HL-60 (cell line): ENCODE measurements around the gene RBMS3.
"Not testable (repeated sequence)": the region's sequence is repeated elsewhere in the genome, so short reads cannot be mapped to it uniquely, and the experiment has no call there.

Experiments used
- DNase-seq, 2 experiments: peaks; one replicate each; pipeline ENCODE4 v3.0.0-alpha.2; 2010 to 2020; ENCODE audit warnings: low read depth in 1 of 2, low spot score in 1 of 2
- H3K27ac ChIP-seq: fragments of 250-450 bp; sonication (Bioruptor Pico); replicated peaks from 2 replicates; pipeline ENCODE4 v1.5.1; 2020; ENCODE audit warnings: mild to moderate bottlenecking, moderate library complexity
- H3K27me3 ChIP-seq: fragments of 250-450 bp; sonication (Bioruptor Pico); 2 replicates; pipeline ENCODE4 v1.5.1; 2021; ENCODE audit warnings: mild to moderate bottlenecking, moderate library complexity; ENCODE audit not compliant: insufficient read depth, poor library complexity, severe bottlenecking
- H3K4me3 ChIP-seq: replicated peaks from 2 replicates; pipeline ENCODE4 v1.5.1; 2011; ENCODE audit warnings: mild to moderate bottlenecking, control low read depth, low read length; ENCODE audit not compliant: insufficient read depth
- CTCF ChIP-seq: IDR thresholded peaks from one replicate; pipeline ENCODE4 v1.5.1; 2011; ENCODE audit warnings: low read length, control low read depth, inconsistent platforms; ENCODE audit not compliant: insufficient read depth
- GABPA ChIP-seq: IDR thresholded peaks from 2 replicates; pipeline ENCODE4 v1.6.1; 2012; ENCODE audit warnings: low read depth
- POLR2AphosphoS5 ChIP-seq: IDR thresholded peaks from 2 replicates; pipeline ENCODE4 v1.6.1; 2012; ENCODE audit warnings: low read depth
- SPI1 ChIP-seq: IDR thresholded peaks from 2 replicates; pipeline ENCODE4 v1.6.1; 2012; ENCODE audit warnings: low read depth, mild to moderate bottlenecking, borderline replicate concordance
- TF ChIP-seq, protein P1 (sequence below): IDR thresholded peaks from 2 replicates; pipeline ENCODE4 v1.6.1; 2012; ENCODE audit warnings: low read depth; ENCODE audit not compliant: insufficient replicate concordance

Gene RBMS3

DNA sequence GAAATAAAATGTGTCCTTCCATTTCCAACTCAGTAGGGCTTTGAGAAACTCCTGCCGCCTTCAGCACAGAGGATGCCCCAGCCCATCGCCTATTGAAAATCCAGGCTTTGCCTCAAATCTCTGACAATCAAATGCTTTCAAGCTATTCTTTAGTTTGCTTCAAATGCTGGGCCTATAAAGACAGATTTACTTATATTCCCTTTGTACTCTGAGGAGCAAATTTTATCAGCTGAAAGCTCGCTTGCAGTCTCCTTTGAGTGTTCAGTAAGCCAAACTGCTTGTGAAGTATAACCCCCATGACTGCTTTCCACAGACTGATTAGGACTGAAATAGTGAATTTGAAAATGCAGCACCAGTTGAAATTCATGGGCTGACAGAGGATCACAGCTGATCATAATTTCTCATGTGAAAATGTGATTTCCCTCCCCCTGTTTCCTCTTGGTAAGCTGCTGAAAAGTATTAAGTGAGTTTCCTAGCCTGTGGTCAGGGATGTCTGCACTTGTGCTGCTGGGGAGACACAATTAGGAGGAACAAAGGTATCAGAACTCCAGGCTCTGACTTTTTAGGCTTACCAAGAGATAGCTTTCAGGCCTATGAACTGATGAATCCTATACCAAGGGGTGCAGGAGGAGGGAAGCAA lies 762.2 kb downstream of the RBMS3 start:
- no peak for DNase-seq
- no peaks in the 10 kb centered on the region for H3K27me3 ChIP-seq
- TF ChIP-seq, protein P1, sequence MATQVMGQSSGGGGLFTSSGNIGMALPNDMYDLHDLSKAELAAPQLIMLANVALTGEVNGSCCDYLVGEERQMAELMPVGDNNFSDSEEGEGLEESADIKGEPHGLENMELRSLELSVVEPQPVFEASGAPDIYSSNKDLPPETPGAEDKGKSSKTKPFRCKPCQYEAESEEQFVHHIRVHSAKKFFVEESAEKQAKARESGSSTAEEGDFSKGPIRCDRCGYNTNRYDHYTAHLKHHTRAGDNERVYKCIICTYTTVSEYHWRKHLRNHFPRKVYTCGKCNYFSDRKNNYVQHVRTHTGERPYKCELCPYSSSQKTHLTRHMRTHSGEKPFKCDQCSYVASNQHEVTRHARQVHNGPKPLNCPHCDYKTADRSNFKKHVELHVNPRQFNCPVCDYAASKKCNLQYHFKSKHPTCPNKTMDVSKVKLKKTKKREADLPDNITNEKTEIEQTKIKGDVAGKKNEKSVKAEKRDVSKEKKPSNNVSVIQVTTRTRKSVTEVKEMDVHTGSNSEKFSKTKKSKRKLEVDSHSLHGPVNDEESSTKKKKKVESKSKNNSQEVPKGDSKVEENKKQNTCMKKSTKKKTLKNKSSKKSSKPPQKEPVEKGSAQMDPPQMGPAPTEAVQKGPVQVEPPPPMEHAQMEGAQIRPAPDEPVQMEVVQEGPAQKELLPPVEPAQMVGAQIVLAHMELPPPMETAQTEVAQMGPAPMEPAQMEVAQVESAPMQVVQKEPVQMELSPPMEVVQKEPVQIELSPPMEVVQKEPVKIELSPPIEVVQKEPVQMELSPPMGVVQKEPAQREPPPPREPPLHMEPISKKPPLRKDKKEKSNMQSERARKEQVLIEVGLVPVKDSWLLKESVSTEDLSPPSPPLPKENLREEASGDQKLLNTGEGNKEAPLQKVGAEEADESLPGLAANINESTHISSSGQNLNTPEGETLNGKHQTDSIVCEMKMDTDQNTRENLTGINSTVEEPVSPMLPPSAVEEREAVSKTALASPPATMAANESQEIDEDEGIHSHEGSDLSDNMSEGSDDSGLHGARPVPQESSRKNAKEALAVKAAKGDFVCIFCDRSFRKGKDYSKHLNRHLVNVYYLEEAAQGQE = no peak
- no peak for TF ChIP-seq POLR2AphosphoS5
- TF ChIP-seq SPI1 = no peak
- no peak for TF ChIP-seq GABPA
- no peak for TF ChIP-seq CTCF
- H3K27ac ChIP-seq = no peak overlapping the region
- no peak overlapping the region for H3K4me3 ChIP-seq

GRCh38 chr3:30044515-30044914 lies 763.6 kb downstream of the RBMS3 start:
- TF ChIP-seq POLR2AphosphoS5 (no peak), SPI1 (no peak), GABPA (no peak), CTCF (no peak)
- TF ChIP-seq, protein P1 = no peak
- H3K27me3 ChIP-seq = no peaks in the 10 kb centered on the region
- H3K4me3 ChIP-seq = no peak overlapping the region
- H3K27ac ChIP-seq = no peak overlapping the region
- no peak for DNase-seq

DNA sequence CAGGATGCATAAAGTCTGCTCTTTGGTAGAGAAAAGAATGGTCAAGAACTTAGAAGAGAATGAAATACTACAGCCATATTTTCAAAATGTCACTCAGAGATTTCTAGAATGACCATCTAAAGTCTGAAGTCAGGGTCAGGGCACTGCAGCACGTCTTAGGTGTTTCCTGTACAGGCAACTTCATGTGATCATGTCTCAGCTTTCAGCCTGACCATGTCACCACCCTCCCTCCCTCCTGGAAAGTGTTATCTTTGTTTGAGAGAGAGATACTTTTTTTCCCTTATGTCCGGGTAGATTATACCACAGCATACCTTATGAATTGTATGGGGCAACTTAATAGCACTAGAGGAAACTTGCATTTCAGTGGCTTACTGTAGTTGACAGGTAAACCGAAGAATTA lies 767.6 kb downstream of the RBMS3 start:
- DNase-seq = no peak
- Histone ChIP-seq H3K27me3 (no peaks in the 10 kb centered on the region), H3K27ac (no peak overlapping the region), H3K4me3 (no peak overlapping the region)
- TF ChIP-seq, protein P1 = no peak
- no peak for TF ChIP-seq GABPA
- no peak for TF ChIP-seq SPI1
- TF ChIP-seq CTCF = no peak
- TF ChIP-seq POLR2AphosphoS5 = no peak

DNA sequence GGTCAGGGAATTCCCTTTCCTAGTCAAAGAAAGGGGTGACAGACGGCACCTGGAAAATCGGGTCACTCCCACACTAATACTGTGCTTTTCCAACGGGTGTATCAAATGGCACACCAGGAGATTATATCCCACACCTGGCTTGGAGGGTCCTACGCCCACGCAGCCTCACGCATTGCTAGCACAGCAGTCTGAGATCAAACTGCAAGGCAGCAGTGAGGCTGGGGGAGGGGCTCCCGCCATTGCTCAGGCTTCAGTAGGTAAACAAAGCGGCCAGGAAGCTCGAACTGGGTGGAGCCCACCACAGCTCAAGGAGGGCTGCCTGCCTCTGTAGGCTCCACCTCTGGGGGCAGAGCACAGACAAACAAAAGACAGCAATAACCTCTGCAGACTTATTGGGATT lies 769.2 kb downstream of the RBMS3 start:
- not testable (repeated sequence) for H3K27me3 ChIP-seq, H3K4me3 ChIP-seq, H3K27ac ChIP-seq, DNase-seq
